Embryonic facial prominence (tissue), 1 donor: ENCODE data around the gene NBEA.

Experiments used
- DNase-seq: peaks from one replicate; pipeline ENCODE4 v3.0.0-alpha.2; 2016; ENCODE audit errors: extremely low spot score

The NBEA gene

DNA sequence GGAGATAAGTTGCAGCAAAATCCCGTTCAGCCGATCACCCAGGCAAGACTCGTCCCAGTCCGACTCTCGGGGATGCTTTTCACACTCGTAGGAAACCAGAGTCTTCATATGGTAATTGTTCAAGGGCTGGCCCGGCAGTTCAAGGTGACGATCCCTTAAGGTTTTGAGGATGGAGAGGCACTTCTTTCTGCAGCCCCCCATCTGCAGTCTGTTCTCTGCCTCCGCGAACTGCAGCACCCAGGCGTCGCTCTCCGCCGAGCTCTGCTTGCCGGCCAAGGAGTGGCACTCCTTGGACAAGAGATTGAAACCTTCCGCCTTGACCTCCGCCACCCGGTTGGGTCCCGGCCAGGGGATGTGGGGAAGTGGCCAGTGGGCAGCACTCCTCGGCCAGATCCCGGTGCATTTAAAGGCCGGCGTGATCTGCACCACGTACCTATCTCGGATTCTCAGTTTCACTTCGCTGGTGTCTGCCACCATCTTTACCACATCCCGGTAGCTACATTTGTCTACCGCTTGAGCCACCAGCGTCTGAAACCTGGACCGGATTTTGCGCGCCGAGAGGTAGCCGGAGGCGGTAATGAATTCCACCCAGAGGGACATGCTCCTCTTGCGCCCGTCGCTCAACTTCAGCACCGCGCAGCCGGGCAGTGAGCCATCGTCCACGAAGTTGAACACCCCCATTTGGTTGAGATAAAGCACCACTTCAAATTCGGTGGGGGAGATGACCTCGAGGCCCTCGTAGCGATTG is 533.3 kb downstream of the NBEA start:
- no peak for DNase-seq

DNA sequence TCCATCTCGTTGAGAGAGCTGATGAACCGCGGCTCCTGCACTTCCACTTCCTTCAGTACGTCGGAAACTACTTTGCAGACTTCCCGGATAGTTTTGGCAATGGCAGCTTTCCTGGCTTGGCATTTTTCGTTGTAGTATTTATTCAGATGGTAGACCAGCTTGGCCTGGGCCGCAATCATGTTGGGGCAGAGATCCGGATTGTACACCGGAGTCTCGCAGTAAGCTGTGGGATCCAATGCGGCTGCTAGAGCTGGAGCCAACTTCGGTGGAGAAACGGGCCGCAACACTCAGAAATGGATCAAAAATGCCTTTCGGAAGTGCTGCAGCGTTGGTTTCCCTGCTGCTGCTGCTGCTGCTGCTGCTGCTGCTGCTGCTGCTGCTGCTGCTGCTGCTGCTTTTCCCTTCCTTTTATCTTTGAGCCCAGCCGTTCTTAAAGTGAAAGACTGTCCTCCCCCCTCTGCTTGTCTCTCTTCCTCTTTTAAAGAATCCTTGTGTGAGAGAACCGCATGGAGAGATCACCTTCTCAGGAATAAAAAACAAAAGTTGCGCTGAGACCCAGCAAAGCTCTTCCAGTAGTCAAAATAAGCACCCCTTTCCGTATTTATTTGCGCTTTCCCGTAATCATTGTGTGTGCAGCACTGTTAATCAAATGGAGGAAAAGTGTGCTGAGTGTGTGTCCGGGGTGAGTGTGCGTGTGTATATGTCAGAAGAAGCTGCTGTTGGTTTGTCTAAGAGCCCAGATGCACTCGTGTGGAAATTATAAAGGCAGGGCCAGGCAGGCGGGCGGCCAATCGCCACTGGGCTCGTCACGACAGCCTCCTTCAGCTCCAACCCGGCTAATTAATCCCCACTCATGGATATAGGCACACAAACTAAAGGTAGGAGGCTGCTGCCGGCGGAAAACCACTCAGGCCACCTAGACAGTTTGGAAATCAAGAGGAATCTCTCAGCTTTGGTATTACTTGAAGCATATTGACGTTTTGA is 534.2 kb downstream of the NBEA start, which contains the start of gene MAB21L1:
TSS of gene MAB21L1 (minus strand) at position 730 of the 984 bp plus-strand sequence. CDS start at position 179, 551 bp downstream.
- peak; percentile 90 for DNase-seq

DNA sequence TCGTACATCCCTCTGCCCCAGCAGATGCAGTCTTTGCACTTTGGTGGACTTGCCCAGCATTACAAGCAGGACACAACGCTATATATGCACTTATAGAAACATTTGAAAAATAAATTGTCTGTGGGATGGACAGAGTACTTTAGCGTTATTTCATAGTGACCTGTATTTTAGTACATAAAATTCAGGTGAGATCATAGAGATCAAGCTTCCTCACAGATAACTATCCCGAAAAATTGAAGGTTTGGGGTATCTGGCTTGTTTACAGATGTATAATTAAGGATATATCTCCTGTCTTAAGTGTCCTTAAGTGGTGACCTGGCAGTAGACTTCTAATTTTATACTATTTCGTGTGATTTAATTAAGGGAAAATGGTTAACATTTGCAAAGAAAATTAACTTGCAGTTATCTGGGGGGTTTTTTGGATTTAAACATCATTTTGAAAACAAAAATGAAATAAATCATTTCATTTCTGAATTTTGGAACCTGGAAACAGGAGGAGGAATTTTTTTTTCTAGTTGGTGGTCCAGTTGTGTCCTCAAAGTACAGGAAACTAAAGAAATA is 535.4 kb downstream of the NBEA start:
- DNase-seq = no peak

DNA sequence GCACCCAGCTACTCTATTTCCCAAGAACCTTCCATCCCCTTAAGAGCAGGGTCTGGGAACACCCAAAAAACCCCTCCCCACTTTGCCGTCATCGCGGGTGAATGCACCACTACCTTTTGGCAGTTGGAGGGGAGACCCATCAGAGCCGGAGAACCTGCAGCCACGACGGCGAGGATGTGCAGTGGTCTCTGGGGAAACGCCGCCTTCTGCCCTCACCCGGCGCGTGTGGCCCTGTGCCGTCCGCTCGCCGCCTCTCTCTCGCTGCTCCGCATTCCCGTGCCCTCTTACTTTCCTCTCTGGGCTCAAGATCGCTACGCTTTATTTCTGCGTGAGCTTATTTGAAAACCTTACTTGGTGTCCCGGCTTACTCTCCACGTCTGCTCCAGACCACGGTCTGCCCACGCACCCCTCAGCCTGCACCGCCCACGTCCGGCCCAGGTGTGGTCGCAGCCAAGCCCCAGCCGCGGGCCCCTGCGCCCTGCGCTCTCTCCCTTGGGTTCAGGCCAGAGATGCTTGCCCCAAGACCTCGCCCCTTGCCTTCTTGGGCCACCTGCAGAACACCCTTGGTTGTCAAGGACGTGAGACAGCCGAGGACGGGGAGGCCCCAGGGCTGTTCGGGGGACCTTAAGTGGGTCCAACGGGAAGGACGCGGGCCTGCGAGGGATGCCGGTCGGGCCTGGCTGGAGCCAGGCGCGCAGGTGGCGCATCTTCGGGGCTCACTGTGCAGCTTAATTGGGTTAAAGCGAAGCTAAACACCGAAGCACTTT is 536.4 kb downstream of the NBEA start:
- no peak for DNase-seq

DNA sequence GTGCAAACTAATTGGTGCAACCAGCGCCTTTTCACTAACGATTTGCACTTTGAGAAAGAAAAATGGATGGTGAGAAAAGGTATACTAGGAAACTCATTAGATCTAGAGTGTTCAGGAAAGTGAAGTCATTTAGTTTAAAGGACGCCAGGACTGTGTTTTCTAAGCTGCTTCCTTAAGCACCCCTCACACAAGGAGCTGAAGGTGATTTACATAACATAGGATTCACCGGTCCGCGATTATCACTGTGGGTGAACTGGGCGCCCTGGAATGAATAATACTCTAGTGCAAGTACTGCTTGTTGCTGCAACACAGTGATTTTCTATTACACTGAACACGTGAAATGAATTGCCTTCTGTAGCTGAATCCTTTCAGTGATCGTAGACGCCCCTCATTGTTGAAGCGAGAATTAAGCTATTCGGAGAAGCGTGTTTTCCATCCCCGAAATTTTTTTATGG is 537.0 kb downstream of the NBEA start:
- DNase-seq = no peak

DNA sequence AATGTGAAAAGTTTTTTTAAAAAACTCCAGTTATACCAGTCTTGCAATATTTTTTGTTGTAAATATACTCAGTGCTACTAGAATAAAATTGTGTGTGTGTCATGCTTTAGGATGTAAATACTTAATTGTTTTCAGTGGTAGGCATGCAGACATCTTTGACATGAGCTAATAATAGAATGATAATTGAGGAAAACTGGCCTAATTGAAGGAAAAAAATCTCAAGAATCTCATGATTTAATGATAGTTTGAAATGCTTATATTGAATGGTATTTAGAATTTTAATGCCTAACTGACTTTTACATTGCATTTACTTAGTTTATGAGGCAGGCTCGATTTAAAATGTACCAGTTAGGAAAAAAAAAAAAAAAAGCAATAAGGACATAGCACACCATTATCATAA is 537.6 kb downstream of the NBEA start:
- no peak for DNase-seq

DNA sequence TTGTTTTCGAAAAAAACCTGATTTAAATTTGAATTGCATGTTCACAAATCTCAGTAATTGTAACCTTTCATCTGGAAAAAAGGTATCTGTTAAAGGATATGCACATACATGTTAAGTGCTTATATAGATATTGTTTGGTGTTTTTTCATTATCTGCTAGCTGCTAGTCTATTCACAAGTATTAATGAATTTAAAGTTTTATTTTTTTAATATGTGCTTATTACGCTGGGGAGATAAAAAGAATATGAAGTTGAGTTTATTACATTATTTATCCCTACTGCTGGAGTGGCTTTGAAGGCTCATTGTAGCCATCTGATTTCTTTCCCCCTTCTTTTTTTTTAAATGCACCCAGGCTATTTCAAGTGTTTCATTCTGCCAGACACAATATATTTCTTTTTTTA is 538.3 kb downstream of the NBEA start:
- DNase-seq = no peak

DNA sequence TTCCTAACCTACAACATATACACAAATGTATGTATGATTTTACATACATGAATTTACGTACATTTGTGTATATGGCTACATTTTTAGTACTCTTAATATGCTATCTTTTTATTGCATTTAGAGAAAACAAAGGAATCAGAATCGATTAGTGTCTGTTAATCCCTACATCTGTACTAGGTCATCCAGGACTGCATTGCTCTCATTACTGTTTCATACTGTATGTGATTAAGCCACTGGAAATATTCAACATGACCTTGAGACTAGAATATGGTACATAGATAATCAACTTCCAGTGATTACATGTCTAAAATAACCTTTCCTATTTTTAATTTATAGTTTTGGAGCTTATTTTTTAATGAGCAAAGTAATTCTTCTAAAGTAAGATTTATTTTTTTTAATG is 539.7 kb downstream of the NBEA start:
- no peak for DNase-seq

DNA sequence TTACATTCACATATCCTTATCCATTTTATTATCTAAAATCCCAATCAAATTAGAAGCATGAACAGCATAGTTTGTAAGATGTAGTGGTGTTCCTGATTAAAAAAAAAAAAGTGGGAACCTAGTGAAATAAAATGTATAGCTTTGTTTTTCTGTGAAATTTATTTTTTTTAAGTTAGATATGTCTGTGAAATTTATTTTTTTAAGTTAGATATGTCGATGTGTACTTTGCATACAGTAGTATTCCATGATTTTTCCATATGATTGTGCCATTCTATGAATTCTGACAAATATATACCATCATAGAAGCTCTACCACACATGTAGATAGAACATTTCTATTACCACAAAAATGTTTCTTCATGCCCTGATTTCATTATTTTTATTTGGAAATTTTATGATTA is 540.5 kb downstream of the NBEA start:
- DNase-seq = no peak

DNA sequence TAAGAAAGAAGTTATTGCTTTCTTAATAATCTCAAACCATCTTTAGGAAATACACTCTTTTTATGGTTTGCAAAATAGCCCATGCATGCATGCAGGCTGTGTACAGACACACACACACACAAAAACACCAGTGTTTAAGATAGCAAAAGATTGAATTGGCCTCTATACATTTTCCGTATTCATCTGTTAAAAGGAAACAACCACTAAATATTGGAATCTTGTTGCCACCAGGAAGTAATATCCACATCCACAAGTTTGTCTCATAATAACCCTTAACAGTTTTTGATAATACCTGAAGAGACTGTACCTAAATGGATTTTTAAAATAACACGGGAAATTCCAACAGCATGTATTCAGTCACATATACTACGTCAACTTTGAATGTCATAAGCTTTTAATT is 541.7 kb downstream of the NBEA start:
- no peak for DNase-seq

DNA sequence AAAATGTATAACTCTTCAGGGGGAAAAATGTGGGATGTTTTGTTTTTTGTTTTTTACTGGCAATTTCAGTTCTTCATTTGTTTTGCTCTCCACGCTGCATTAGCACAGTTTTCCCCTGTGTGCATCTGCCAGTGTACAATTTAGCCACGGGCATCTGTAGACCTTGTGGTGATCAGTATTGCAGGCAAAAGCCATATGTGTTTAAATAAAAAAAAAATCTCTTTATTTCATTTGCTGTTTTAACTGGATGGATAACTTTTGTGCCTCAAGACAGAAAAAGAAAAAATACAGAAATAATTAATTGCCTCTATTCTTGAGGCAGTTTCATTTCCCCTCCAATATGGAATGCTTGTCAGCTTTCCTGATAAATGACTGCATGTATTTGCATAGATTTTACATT is 542.3 kb downstream of the NBEA start:
- DNase-seq = no peak

DNA sequence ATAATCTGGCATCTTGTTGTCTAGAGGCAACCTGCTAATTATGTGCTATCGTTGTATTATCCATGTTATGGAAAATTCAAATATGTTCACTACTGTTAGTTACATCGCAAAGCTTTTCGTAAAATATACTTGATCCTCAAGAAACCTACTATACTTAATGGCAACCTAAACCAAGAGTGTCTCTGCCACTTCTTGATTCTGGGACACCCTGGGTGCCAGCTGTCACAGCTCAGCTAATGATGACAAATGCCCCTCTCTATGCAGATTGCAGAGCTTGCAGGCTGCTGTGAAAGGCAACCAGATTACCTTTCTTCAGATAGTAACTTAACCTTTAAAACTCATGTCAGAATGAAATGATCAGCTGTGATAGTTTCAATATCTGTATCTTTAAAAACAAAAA is 543.4 kb downstream of the NBEA start:
- DNase-seq = no peak

DNA sequence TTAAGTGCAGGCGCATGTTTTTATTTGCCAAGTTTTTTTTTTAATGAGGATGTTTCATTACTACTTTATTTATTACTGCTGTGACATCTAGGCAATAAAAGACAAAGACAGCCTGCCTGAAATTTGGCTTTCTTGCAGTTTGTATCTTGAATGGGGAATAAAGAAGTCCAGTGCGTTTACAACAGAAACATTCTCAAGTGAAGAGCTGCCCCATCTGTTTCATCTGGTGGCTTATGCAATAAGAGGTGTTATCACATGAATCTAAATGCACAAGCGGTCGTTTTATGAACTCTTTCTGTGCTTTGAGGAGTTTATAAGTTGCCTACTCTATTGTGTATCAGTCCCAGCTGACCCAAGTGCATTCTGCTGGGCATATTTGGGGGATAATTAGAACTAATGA is 547.0 kb downstream of the NBEA start:
- DNase-seq = no peak

DNA sequence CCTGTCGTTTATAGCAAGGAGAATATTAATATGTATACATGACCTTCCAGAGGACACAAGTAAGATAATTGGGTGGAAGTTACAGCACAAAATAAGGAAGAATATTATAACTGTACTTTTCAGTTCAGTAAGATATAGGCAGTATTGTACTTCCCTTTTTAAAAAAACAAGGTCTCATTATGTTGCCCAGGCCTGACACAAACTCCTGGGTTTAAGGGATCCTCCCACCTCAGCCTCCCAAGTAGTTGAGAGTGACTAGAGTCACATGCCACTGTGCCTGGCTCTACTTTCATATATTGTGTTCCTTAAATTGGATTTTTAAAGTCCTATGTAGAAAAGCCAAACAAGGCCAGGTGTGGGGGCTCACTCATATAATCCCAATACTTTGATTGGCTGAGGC is 553.9 kb downstream of the NBEA start:
- DNase-seq = no peak

DNA sequence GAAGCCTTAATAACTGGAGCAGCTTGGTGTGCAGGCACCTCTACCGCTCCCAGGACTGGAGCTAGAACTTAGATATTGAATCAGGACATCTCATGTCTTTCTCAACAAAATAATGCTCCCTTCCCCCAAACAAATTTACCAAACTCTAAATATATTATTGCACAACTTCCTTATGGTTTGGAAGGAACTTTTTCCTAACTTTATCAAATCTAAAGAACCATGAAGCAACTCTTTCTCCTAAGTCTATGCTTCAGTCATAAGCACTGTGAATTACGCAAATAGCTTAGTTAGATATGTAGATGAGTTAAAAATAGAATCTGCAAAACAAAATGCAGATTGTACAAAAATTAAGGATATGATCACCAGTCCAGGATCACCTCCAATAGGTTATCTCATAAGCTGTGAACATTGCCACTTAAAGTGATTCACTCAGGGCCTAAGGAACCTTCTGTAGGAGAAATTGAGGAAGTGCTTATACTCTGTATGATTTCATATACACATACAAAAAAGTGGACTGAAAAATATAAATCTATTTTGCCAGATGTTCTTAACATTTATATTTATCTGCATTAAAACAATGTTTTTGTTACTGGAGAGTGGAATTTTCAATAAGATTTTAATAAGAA is 554.8 kb downstream of the NBEA start:
- no peak for DNase-seq

DNA sequence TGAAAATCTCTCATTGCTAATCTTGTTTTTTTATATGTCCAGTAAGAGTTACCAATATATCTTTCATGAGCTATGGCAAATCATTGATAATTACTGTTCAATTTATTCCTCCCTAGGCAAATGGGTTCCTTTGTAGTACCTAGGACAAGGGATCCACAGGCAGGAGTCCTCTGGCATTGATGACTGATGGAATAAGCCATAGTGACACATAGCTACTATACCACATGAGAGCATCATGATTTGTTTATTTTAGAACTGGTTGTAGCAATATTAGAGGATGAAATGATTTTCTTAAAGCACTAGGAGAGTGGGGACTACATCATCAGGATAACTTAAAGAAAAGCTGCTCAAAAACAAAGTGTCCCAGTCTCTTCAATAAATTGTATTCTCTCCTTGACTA is 556.2 kb downstream of the NBEA start:
- no peak for DNase-seq

DNA sequence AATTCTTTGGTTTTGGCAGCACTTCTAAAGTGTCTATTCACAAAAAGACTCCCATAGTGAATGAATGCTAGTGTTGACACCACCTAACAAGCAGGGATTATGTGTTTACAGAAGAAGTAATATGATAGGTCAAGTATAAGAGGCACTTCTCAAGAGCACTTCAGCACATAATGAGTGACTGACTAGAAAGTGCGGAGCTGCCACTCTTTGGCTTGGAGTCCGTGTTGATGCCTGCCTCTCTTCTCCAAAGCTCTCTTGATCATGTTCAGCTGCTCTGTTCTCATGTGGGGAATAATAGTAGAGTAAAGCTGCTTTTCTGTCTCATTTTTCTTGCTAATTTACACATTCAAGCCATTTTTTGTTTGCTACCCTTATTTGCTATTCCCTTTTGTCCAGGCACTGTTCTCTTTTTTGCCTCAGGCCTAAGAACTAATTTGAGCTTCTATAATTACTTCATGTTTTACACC is 557.2 kb downstream of the NBEA start:
- no peak for DNase-seq

DNA sequence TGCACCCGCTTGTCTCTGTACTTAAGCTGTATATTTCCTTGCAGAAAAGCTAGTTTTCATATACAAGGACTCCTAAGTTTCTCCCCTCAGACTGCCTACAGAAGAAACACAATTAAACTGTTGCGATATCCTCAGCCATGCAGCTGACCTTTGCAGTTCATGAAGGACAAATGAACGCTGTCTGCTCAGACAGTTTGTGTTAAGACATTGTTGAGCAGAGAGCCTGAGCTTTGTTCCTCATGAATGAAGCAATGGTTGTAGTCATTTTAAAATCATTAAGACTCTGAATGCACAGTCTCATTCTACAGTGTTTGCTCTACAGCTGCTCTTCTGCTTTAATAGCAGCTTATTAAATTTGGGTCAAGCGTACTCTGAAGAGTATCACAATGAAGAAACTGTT is 557.6 kb downstream of the NBEA start:
- no peak for DNase-seq

DNA sequence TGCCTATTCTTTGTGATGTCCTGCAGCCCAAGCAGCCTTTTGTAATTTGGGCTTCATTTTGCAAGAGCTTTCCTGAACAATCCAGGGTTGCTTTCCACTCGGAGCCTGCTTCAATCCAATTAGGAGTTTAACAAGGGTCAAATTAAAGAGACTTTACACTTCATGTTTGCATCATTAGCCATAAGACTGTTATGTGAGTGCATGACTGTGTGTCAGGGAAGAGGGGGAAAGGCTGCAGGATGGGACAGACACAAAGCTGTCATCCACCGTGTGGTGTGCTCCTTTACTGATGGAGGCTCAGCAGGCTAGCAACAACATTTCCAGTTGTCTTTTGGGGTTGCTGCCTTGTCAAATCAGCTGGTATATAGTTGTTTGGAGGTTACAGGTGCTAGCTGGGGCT is 558.1 kb downstream of the NBEA start:
- DNase-seq = no peak

DNA sequence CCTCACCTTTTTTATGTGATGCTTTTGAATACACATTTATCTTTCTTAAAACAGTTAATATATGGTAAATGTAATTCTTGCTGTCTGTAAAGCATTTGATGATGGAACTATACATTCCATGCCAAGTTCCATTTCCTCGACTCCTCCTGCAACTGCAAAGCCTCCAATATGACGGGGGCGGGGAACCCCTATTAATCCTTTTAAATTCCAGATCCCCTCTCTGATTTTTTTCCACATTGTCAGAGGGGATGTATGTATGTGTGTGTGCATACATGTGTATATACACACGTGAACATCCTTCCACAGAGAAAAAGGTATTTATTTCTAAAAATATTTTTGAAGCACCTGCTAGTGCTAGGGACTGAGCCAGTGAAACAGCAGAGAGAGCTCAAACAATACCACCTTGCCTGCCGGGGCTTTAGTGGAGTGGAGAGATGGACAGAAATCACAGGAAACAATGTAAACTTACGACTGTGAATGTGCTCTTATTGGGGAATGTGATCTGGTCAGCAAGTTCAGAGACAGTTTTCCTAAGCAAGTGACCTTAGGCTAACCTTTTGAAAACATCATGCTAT is 559.7 kb downstream of the NBEA start:
- DNase-seq = no peak

DNA sequence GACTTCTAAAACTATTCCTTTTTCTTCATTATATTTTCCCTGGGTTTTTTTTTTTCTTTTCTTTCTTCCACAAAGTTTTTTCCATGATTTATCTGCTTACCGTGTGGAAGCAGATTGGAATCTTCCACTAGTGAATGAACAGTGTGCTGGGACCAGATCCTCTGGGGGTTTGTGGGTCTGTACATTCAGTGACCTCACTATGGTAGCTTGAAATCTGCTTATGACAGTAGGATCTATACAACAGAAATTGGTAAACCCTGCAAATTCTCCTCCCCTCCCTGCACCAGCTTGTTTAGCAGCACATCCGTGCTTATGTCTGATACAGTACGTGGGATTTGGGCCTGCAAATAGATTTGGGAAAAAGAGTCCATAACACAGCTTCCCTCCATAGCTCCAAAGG is 560.4 kb downstream of the NBEA start:
- DNase-seq = no peak
